Naive thymus-derived CD8-positive, alpha-beta T cell (primary cell): ENCODE measurements around the gene ABCA13. TPM values are rescaled to one million over a fixed set of nuclear protein-coding genes. Genes with fewer than 3 reads are reported as not detected.

ENCODE experiments used
- ATAC-seq, 2 donors: fragments of 150-1000 bp; cut with Tn5 transposase in 1 of 2; sonication (Bioruptor Pico), chemical (Tn5 transposase) in 1 of 2; 1 replicate in 1 of 2; 2 replicates in 1 of 2; pipeline ENCODE4 v1.10.0; 2021; ENCODE audit warnings: mild to moderate bottlenecking in 2 of 2, moderate library complexity in 2 of 2
- POLR2A ChIA-PET: fragments of 350-600 bp; sonication (Branson Sonifier 250); formaldehyde crosslinking; loops from one replicate; lab custom pipeline; 2021; ENCODE audit warnings: antibody characterized with exemption; lab: Charles Lee
- DNase-seq, 10 donors: peaks; one replicate each; pipeline versions ENCODE4 v3.0.0 to v3.0.0-alpha.2; 2020 to 2022
- H3K27ac Mint-ChIP-seq, 10 donors: one replicate each; pipeline ENCODE4 v1.8.0; 2020 to 2022; ENCODE audit warnings: mild to moderate bottlenecking in 10 of 10, mixed read lengths in 10 of 10, moderate library complexity in 4 of 10, inconsistent platforms in 1 of 10
- H3K27me3 Mint-ChIP-seq, 5 donors: one replicate each; pipeline ENCODE4 v1.8.0; 2021 to 2022; ENCODE audit warnings: mixed read lengths in 5 of 5
- H3K36me3 Mint-ChIP-seq, 3 donors: one replicate each; pipeline ENCODE4 v1.8.0; 2020 to 2022; ENCODE audit warnings: mixed read lengths in 3 of 3, mild to moderate bottlenecking in 2 of 3, inconsistent platforms in 1 of 3
- H3K4me1 Mint-ChIP-seq, 4 donors: one replicate each; pipeline ENCODE4 v1.8.0; 2021 to 2022; ENCODE audit warnings: mixed read lengths in 4 of 4
- H3K4me3 Mint-ChIP-seq, 10 donors: one replicate each; pipeline ENCODE4 v1.8.0; 2020 to 2022; ENCODE audit warnings: mild to moderate bottlenecking in 10 of 10, mixed read lengths in 10 of 10, moderate library complexity in 6 of 10, inconsistent platforms in 1 of 10
- H3K9me3 Mint-ChIP-seq, 9 donors: one replicate each; pipeline ENCODE4 v1.8.0; 2020 to 2022; ENCODE audit warnings: mixed read lengths in 9 of 9, mild to moderate bottlenecking in 3 of 9, inconsistent platforms in 1 of 9, moderate library complexity in 1 of 9
- polyA plus RNA-seq, 3 donors: library from polyadenylated mRNA; unstranded; fragments of 300-500 nt; fragmentation: Illumina TruSeq; gene quantifications; one replicate each; pipeline ENCODE4 v1.2.3, GENCODE V29; 2021
- total RNA-seq, 8 experiments: library from RNA in 2 of 8; stranded (reverse) in 2 of 8; gene quantifications; one replicate each; pipeline ENCODE4 v1.2.3 and lab custom pipeline; 2021 to 2026

Gene ABCA13
- total and polyA plus RNA-seq, 5 experiments from 2014 or later = not detected

DNA sequence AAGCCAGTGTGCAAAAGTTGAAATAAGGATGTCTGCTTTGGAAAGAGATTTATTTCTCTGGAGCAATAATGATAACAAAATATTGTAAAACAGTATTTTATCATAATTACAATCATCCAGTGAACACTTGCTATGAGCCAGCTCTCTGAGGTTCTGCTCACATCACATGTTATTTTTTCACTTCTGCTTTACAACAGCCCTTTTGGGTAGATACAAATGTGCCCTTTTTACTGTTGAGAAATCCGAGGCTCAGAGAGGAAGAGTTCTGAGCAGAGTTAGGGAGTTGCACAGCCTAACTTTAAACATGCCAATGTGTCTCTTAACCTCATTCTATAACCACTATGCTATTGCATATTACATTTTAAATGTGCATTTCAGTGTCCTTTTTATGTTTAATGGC, 520.5 kb downstream of the ABCA13 start:
- ATAC-seq = no peak
- H3K27ac Mint-ChIP-seq = no peak overlapping the region

More for the DNA sequence above, 520.5 kb downstream of the ABCA13 start:
- POLR2A ChIA-PET = no interaction called here
- Mint-ChIP-seq H3K9me3 (peaks cover 0 to 11% (median 4%) of the 10 kb centered on the region in 9 donors), H3K4me3 (no peak overlapping the region), H3K4me1 (no peaks in the 10 kb centered on the region), H3K36me3 (no peaks in the 10 kb centered on the region), H3K27me3 (peaks cover 0 to 1% (median 0%) of the 10 kb centered on the region in 5 donors)
- DNase-seq = no peak

Other genes with a start within 250 kb of the ABCA13 start
- under 1 TPM; 0.66 to 0.78 TPM for gene PKD1L1, start 223.0 kb upstream of the ABCA13 start, total RNA-seq
- under 1 TPM in 2 of 3 donors, not detected in 1; 0.07 to 0.08 TPM for gene PKD1L1, start 223.0 kb upstream of the ABCA13 start, polyA plus RNA-seq
- 10 to 100 TPM; 74.2 to 78.8 TPM for gene HUS1, start 191.8 kb upstream of the ABCA13 start, total RNA-seq
- gene HUS1, start 191.8 kb upstream of the ABCA13 start, polyA plus RNA-seq = 10 to 100 TPM; 26.9 to 36.8 (median 32.5) TPM
- gene SUN3, start 142.4 kb upstream of the ABCA13 start, total RNA-seq = not detected
- gene SUN3, start 142.4 kb upstream of the ABCA13 start, polyA plus RNA-seq = 1 to 10 TPM in 2 of 3 donors, under 1 TPM in 1; 0.60 to 2.3 (median 1.0) TPM
- not detected for gene C7orf57, start 135.9 kb upstream of the ABCA13 start, total RNA-seq
- gene C7orf57, start 135.9 kb upstream of the ABCA13 start, polyA plus RNA-seq = under 1 TPM in 2 of 3 donors, not detected in 1; 0.07 to 0.13 TPM
- gene UPP1, start 82.2 kb upstream of the ABCA13 start, total RNA-seq = 10 to 100 TPM; 37.2 to 38.0 TPM
- gene UPP1, start 82.2 kb upstream of the ABCA13 start, polyA plus RNA-seq = 10 to 100 TPM; 67.3 to 68.7 (median 68.6) TPM